Measurements from ENCODE around the gene SMYD3.

SMYD3 gene

GRCh38 chr1:246166841-246167240 is 340.2 kb downstream of the SMYD3 start:
- in situ Hi-C loops (cut with HindIII; ENCODE audit: low pct_ligation_motif_present, low sequenced_read_pairs), result no loop called here
- no peak for DNase-seq
- Histone ChIP-seq H3K4me3 (ENCODE audit: low read depth, low read length) (no peak overlapping the region), H3K27ac (no peak overlapping the region), H3K36me3 (replicated peaks) (no peaks in the 10 kb centered on the region), H3K27me3 (replicated peaks) (no peaks in the 10 kb centered on the region)
- TF ChIP-seq, protein P1, sequence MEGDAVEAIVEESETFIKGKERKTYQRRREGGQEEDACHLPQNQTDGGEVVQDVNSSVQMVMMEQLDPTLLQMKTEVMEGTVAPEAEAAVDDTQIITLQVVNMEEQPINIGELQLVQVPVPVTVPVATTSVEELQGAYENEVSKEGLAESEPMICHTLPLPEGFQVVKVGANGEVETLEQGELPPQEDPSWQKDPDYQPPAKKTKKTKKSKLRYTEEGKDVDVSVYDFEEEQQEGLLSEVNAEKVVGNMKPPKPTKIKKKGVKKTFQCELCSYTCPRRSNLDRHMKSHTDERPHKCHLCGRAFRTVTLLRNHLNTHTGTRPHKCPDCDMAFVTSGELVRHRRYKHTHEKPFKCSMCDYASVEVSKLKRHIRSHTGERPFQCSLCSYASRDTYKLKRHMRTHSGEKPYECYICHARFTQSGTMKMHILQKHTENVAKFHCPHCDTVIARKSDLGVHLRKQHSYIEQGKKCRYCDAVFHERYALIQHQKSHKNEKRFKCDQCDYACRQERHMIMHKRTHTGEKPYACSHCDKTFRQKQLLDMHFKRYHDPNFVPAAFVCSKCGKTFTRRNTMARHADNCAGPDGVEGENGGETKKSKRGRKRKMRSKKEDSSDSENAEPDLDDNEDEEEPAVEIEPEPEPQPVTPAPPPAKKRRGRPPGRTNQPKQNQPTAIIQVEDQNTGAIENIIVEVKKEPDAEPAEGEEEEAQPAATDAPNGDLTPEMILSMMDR (IDR thresholded peaks at IDR 0.05; ENCODE audit: low read depth, low read length, missing control alignments), result no peak

DNA sequence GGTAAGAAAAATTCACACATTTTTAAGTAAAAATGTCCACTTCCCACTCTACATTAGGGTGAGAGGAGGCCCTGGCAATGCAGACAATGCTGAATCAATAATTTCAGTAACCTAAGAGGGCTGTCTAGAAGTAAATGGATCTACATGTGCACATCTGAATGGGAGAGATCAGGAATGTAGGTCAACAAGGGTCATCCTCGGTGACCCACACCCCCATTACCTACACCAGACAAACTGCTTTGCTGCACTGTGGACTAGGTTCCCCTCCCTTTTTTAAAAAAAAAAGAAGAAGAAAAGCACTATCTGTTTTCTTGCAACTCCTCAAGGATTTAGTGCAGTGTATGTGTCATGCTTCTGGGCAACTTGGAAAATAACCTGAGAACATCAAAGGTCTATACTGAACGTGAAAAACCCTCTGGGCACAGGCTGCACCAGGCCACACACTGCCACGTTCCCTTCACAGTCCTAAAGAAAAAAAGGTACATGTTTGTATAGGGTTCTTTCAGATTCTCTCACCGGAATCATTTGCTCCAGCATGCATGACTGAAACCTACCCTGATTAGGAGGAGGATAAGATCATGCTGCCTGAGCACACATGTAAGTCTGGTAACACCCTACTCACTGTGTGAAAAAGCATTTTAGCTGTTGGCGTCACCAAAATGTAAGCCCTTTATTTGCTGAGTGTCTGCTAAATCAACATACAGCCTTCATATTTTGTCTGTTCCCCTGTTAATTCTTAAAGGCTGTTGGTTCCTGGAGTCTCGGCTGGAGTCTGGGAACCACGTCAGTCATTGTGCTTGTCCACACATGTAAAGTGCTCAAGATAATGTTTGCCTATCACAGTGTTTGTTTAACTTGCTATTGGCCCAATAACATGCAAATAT is 341.0 kb downstream of the SMYD3 start:
- Histone ChIP-seq H3K27ac (no peak overlapping the region), H3K27me3 (replicated peaks) (no peaks in the 10 kb centered on the region), H3K36me3 (replicated peaks) (no peaks in the 10 kb centered on the region), H3K4me3 (ENCODE audit: low read depth, low read length) (no peak overlapping the region)
- in situ Hi-C loops (cut with HindIII; ENCODE audit: low pct_ligation_motif_present, low sequenced_read_pairs), result no loop called here
- DNase-seq, result no peak
- TF ChIP-seq, protein P1 (IDR thresholded peaks at IDR 0.05; ENCODE audit: low read depth, low read length, missing control alignments), result no peak

- Histone ChIP-seq H3K36me3 (replicated peaks) (no peaks in the 10 kb centered on the region), H3K27ac (no peak overlapping the region), H3K4me3 (ENCODE audit: low read depth, low read length) (no peak overlapping the region), H3K27me3 (replicated peaks) (no peaks in the 10 kb centered on the region)
- no peak for DNase-seq
- TF ChIP-seq, protein P1 (IDR thresholded peaks at IDR 0.05; ENCODE audit: low read depth, low read length, missing control alignments), result no peak
- in situ Hi-C loops (cut with HindIII; ENCODE audit: low pct_ligation_motif_present, low sequenced_read_pairs), result no loop called here
Measured at GRCh38 chr1:246164764-246165163, 342.3 kb downstream of the SMYD3 start.

GRCh38 chr1:246162560-246162959 is 344.5 kb downstream of the SMYD3 start:
- no peaks in the 10 kb centered on the region for H3K27me3 ChIP-seq (replicated peaks)
- no peak for DNase-seq
- TF ChIP-seq, protein P1 (IDR thresholded peaks at IDR 0.05; ENCODE audit: low read depth, low read length, missing control alignments), result no peak
- no peak overlapping the region for H3K27ac ChIP-seq
- in situ Hi-C loops (cut with HindIII; ENCODE audit: low pct_ligation_motif_present, low sequenced_read_pairs), result no loop called here
- H3K36me3 ChIP-seq (replicated peaks), result no peaks in the 10 kb centered on the region
- no peak overlapping the region for H3K4me3 ChIP-seq (ENCODE audit: low read depth, low read length)

DNA sequence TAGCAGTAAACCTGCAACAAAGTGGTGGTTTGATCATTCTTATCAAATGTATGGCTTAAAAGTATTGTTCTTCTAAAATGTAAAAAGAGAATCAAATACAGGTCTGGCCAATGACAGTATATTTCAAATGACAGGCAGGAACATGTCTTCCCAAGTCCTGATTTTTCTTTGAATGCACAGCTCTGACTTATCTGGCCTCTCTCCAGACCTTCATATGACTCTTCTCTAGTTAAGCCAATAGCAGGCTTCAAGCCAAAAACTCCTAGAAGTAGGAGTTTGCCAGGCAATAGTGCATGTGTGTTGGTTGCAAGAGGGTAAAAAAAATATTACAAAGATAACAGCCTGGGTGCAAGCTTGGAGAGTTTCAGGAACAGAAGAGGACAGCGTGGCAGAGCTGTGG is 345.5 kb downstream of the SMYD3 start:
- DNase-seq, result peak; percentile 52

More for the DNA sequence above, 345.5 kb downstream of the SMYD3 start:
- Histone ChIP-seq H3K36me3 (replicated peaks) (no peaks in the 10 kb centered on the region), H3K27ac (no peak overlapping the region), H3K4me3 (ENCODE audit: low read depth, low read length) (no peak overlapping the region), H3K27me3 (replicated peaks) (no peaks in the 10 kb centered on the region)
- TF ChIP-seq, protein P1 (IDR thresholded peaks at IDR 0.05; ENCODE audit: low read depth, low read length, missing control alignments), result no peak
- in situ Hi-C loops (cut with HindIII; ENCODE audit: low pct_ligation_motif_present, low sequenced_read_pairs), result no loop called here
